Neural progenitor cell (in vitro differentiated cells): ENCODE data around the gene SETD3. TPM values are rescaled to one million over a fixed set of nuclear protein-coding genes. Genes with fewer than 3 reads are reported as not detected.

Source experiments
- DNase-seq: peaks from one replicate; pipeline ENCODE4 v3.0.0-alpha.2; 2016; ENCODE audit warnings: low spot score
- H2AFZ ChIP-seq: fragments of 200-600 bp; sonication (generic); replicated peaks from 2 replicates; pipeline ENCODE4 v1.6.1; 2016; ENCODE audit warnings: antibody characterized with exemption
- H3F3A ChIP-seq: fragments of 200-600 bp; sonication (generic); 2 replicates; pipeline ENCODE4 v1.6.1; 2016; ENCODE audit warnings: antibody characterized with exemption, low read depth
- H3K27ac ChIP-seq: fragments of 200-600 bp; sonication (generic); 2 replicates; pipeline ENCODE4 v1.5.1; 2016; ENCODE audit warnings: mild to moderate bottlenecking
- H3K27me3 ChIP-seq: fragments of 200-600 bp; sonication (generic); 2 replicates; pipeline ENCODE4 v1.6.1; 2016; ENCODE audit warnings: mild to moderate bottlenecking, moderate library complexity
- H3K36me3 ChIP-seq: fragments of 200-600 bp; sonication (generic); 2 replicates; pipeline ENCODE4 v1.5.1; 2016
- H3K4me1 ChIP-seq: fragments of 200-600 bp; sonication (generic); 2 replicates; pipeline ENCODE4 v1.6.1; 2016; ENCODE audit warnings: mixed run types
- H3K4me2 ChIP-seq: fragments of 200-600 bp; sonication (generic); 2 replicates; pipeline ENCODE4 v1.6.1; 2016
- H3K4me3 ChIP-seq: fragments of 200-600 bp; sonication (generic); 2 replicates; pipeline ENCODE4 v1.5.1; 2016
- H3K79me2 ChIP-seq: fragments of 200-600 bp; sonication (generic); 2 replicates; pipeline ENCODE4 v1.6.1; 2016; ENCODE audit warnings: low read depth
- H3K9ac ChIP-seq: fragments of 200-600 bp; sonication (generic); 2 replicates; pipeline ENCODE4 v1.6.1; 2016
- H3K9me3 ChIP-seq: fragments of 200-600 bp; sonication (generic); 2 replicates; pipeline ENCODE4 v1.5.1; 2016; ENCODE audit warnings: low read depth
- H4K20me1 ChIP-seq: fragments of 200-600 bp; sonication (generic); 2 replicates; pipeline ENCODE4 v1.6.1; 2016; ENCODE audit warnings: low read depth
- H3K27ac Mint-ChIP-seq: 3 replicates; pipeline ENCODE4 v1.8.0; 2021; ENCODE audit warnings: mixed read lengths
- H3K27me3 Mint-ChIP-seq: 2 replicates; pipeline ENCODE4 v1.8.0; 2022; ENCODE audit warnings: low read depth, mild to moderate bottlenecking, inconsistent platforms, moderate library complexity, mixed read lengths; ENCODE audit not compliant: insufficient read depth
- H3K36me3 Mint-ChIP-seq: 3 replicates; pipeline ENCODE4 v1.8.0; 2021; ENCODE audit warnings: mixed read lengths
- H3K4me1 Mint-ChIP-seq: 3 replicates; pipeline ENCODE4 v1.8.0; 2021; ENCODE audit warnings: mixed read lengths
- H3K4me3 Mint-ChIP-seq: 3 replicates; pipeline ENCODE4 v1.8.0; 2021; ENCODE audit warnings: mild to moderate bottlenecking, moderate library complexity, mixed read lengths
- H3K9me3 Mint-ChIP-seq: 3 replicates; pipeline ENCODE4 v1.8.0; 2020; ENCODE audit warnings: mixed read lengths
- EZH2 ChIP-seq: fragments of 200-600 bp; sonication (generic); IDR thresholded peaks from 2 replicates; pipeline ENCODE4 v1.6.1; 2017; ENCODE audit warnings: antibody characterized with exemption, mild to moderate bottlenecking, moderate library complexity
- EZH2phosphoT487 ChIP-seq: fragments of 200-600 bp; sonication (generic); IDR thresholded peaks from 2 replicates; pipeline ENCODE4 v1.6.1; 2017; ENCODE audit warnings: antibody characterized with exemption
- total RNA-seq: library from RNA; depleted of rRNA; stranded (reverse); fragments of >200 nt; gene quantifications from 2 replicates; pipeline ENCODE4 v1.2.3, GENCODE V29; 2015; ENCODE audit warnings: low replicate concordance
- TF ChIP-seq, protein P1 (sequence below): fragments of 200-600 bp; sonication (generic); IDR thresholded peaks from 2 replicates; pipeline ENCODE4 v1.5.1; 2017; ENCODE audit warnings: antibody characterized with exemption, mild to moderate bottlenecking

Gene SETD3
- total RNA-seq, 1 donor from 2014 or later: 68.0 TPM

DNA sequence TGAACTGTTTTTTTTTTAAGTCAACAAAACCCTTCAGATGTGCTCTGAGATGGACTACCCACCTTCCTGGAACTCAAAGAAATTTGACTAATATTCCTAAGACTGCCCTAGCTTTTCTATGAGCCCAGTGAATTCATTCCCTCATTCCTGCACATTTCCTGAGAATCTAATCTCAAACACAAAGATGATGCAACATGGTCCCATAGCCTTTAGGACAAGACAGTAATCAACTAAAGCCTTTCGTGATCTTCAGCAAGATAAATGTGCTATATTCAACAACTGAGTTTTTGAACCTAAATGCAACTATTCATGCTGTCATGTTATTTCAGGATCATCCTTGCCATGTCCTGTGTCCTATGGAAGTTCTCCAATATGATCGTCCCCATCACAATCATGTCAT, 5.0 kb downstream of the SETD3 start:
- Histone ChIP-seq H3F3A (peaks cover 15% of the 10 kb centered on the region), H3K27me3 (no peaks in the 10 kb centered on the region), H3K27ac (no peak overlapping the region), H3K36me3 (no peaks in the 10 kb centered on the region), H3K79me2 (peaks cover 96% of the 10 kb centered on the region), H3K4me1 (peaks cover 9% of the 10 kb centered on the region), H3K9ac (no peak overlapping the region), H3K4me2 (no peak overlapping the region), H3K4me3 (no peak overlapping the region), H3K9me3 (no peaks in the 10 kb centered on the region), H2AFZ (no peak overlapping the region), H4K20me1 (peaks cover 87% of the 10 kb centered on the region)
- H3K9me3 Mint-ChIP-seq: no peaks in the 10 kb centered on the region
- H3K27me3 Mint-ChIP-seq: no peaks in the 10 kb centered on the region
- TF ChIP-seq, protein P1, sequence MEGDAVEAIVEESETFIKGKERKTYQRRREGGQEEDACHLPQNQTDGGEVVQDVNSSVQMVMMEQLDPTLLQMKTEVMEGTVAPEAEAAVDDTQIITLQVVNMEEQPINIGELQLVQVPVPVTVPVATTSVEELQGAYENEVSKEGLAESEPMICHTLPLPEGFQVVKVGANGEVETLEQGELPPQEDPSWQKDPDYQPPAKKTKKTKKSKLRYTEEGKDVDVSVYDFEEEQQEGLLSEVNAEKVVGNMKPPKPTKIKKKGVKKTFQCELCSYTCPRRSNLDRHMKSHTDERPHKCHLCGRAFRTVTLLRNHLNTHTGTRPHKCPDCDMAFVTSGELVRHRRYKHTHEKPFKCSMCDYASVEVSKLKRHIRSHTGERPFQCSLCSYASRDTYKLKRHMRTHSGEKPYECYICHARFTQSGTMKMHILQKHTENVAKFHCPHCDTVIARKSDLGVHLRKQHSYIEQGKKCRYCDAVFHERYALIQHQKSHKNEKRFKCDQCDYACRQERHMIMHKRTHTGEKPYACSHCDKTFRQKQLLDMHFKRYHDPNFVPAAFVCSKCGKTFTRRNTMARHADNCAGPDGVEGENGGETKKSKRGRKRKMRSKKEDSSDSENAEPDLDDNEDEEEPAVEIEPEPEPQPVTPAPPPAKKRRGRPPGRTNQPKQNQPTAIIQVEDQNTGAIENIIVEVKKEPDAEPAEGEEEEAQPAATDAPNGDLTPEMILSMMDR: no peak
- no peak for TF ChIP-seq EZH2
- no peak for TF ChIP-seq EZH2phosphoT487
- no peak overlapping the region for H3K4me3 Mint-ChIP-seq
- no peaks in the 10 kb centered on the region for H3K36me3 Mint-ChIP-seq
- peaks cover 20% of the 10 kb centered on the region for H3K4me1 Mint-ChIP-seq
- no peak overlapping the region for H3K27ac Mint-ChIP-seq
- no peak for DNase-seq

DNA sequence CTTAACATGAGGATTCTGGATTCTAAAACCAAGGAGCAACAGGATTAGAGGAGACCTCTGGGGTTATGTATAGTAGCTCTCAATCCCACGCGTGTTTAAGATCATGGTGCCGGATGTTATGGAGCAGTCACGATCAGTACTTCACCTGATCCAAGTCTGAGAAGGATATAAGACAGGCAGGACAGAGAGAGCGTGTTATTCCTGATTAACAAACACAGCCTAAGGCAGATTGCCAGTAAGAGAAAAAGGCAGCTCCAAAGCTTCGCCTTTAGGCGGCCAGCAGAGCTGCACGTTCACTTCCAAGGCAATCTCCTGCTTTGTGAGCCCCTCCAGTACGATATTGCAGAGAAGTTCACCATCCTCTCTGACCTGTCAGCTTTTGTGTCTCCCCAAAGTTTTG, 5.5 kb downstream of the SETD3 start:
- no peaks in the 10 kb centered on the region for H3K36me3 ChIP-seq
- TF ChIP-seq EZH2phosphoT487: no peak
- TF ChIP-seq EZH2: no peak
- TF ChIP-seq, protein P1: no peak
- H3K4me1 Mint-ChIP-seq: peaks cover 20% of the 10 kb centered on the region
- no peak overlapping the region for H2AFZ ChIP-seq
- H3K27ac Mint-ChIP-seq: no peak overlapping the region
- no peak overlapping the region for H3K4me3 ChIP-seq
- no peak overlapping the region for H3K4me2 ChIP-seq
- H3K36me3 Mint-ChIP-seq: no peaks in the 10 kb centered on the region
- no peak overlapping the region for H3K4me3 Mint-ChIP-seq
- H3K27me3 Mint-ChIP-seq: no peaks in the 10 kb centered on the region
- peaks cover 15% of the 10 kb centered on the region for H3F3A ChIP-seq
- peaks cover 100% of the 10 kb centered on the region for H3K79me2 ChIP-seq
- H3K27ac ChIP-seq: no peak overlapping the region
- H3K9me3 Mint-ChIP-seq: no peaks in the 10 kb centered on the region
- H3K27me3 ChIP-seq: no peaks in the 10 kb centered on the region
- H3K9me3 ChIP-seq: no peaks in the 10 kb centered on the region
- DNase-seq: no peak
- H4K20me1 ChIP-seq: peaks cover 92% of the 10 kb centered on the region
- H3K9ac ChIP-seq: no peak overlapping the region
- peaks cover 9% of the 10 kb centered on the region for H3K4me1 ChIP-seq

DNA sequence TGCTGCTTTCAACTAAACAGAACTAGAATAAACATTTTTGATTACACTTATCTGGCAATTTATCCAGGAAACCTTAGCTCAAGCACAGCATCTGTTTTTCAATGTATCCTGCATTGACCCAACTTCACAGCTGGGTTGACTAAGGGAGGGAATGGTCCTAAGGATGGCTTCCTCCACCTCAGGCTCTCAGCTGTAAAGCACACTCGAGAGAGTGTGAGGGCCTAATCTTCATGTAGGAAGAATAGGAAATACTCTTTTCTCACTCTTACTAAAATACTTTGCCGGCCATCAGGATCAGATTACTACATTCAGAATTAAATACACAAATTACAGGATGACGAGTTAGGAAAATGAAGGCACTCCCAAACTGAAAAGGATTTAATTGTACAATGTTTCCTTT, 7.2 kb downstream of the SETD3 start:
- no peak for DNase-seq
- peaks cover 19% of the 10 kb centered on the region for H3K4me1 Mint-ChIP-seq
- H3K36me3 ChIP-seq: no peaks in the 10 kb centered on the region
- peaks cover 5% of the 10 kb centered on the region for H3F3A ChIP-seq
- no peak overlapping the region for H3K27ac ChIP-seq
- H3K9me3 ChIP-seq: no peaks in the 10 kb centered on the region
- no peak overlapping the region for H3K9ac ChIP-seq
- H3K27me3 Mint-ChIP-seq: no peaks in the 10 kb centered on the region
- no peaks in the 10 kb centered on the region for H3K9me3 Mint-ChIP-seq
- no peak overlapping the region for H3K4me3 ChIP-seq
- peaks cover 100% of the 10 kb centered on the region for H3K79me2 ChIP-seq
- TF ChIP-seq EZH2 (no peak), EZH2phosphoT487 (no peak)
- TF ChIP-seq, protein P1: no peak
- no peaks in the 10 kb centered on the region for H3K4me1 ChIP-seq
- H2AFZ ChIP-seq: no peak overlapping the region
- no peak overlapping the region for H3K27ac Mint-ChIP-seq
- no peaks in the 10 kb centered on the region for H3K27me3 ChIP-seq
- no peak overlapping the region for H3K4me2 ChIP-seq
- H3K4me3 Mint-ChIP-seq: no peak overlapping the region
- H3K36me3 Mint-ChIP-seq: no peaks in the 10 kb centered on the region
- H4K20me1 ChIP-seq: peaks cover 92% of the 10 kb centered on the region
